ENCODE measurements around the gene HSPB1. TPM values are rescaled to one million over a fixed set of nuclear protein-coding genes. Genes with fewer than 3 reads are reported as not detected.

HSPB1 gene
- total RNA-seq, 1 donor from 2014 or later = 3,584 TPM

- Histone ChIP-seq H3K9me3 (no peaks in the 10 kb centered on the region), H3K27me3 (no peaks in the 10 kb centered on the region), H3K36me3 (no peaks in the 10 kb centered on the region), H3K4me3 (peak overlapping the region; percentile 76 to 82), H3K4me1 (peaks cover 21 to 35% of the 10 kb centered on the region in 2 donors), H3K27ac (peak overlapping the region; percentile 89 to 92)
- intact Hi-C loops (cut with DNase I) = loop anchor here (1.0 to 10.0 kb wide), 6 partner anchors 36 to 324 kb away; partner anchors contain the start of genes MDH2, STYXL1 and TMEM120A
- DNase-seq (ENCODE audit: low spot score in 2 of 2) = peak in 1 of 2 donors; percentile 90
- peak; percentile 14 to 58 (median 15) for TF ChIP-seq CTCF (IDR thresholded peaks at IDR 0.05)
These were observed 16.2 kb downstream of the HSPB1 start for GRCh38 chr7:76318488-76319353.

- Histone ChIP-seq H3K36me3 (peaks cover 21 to 41% of the 10 kb centered on the region in 2 donors), H3K4me1 (peaks cover 20 to 43% of the 10 kb centered on the region in 2 donors)
- intact Hi-C loops (cut with DNase I) = no loop called here
These were observed 22.6 kb downstream of the HSPB1 start for GRCh38 chr7:76325092-76325491.

GRCh38 chr7:76325811-76326210 lies 23.3 kb downstream of the HSPB1 start:
- intact Hi-C loops (cut with DNase I) = no loop called here

More at GRCh38 chr7:76325092-76325491, 22.6 kb downstream of the HSPB1 start:
- no peak for DNase-seq (ENCODE audit: low spot score in 2 of 2)
- Histone ChIP-seq H3K4me3 (no peak overlapping the region), H3K9me3 (no peaks in the 10 kb centered on the region), H3K27ac (peak overlapping the region; percentile 17 to 92), H3K27me3 (no peaks in the 10 kb centered on the region)
- no peak for TF ChIP-seq CTCF (IDR thresholded peaks at IDR 0.05)

GRCh38 chr7:76326646-76327233 lies 24.3 kb downstream of the HSPB1 start:
- no peak for TF ChIP-seq CTCF (IDR thresholded peaks at IDR 0.05)
- Histone ChIP-seq H3K27me3 (no peaks in the 10 kb centered on the region), H3K4me3 (no peak overlapping the region), H3K9me3 (no peaks in the 10 kb centered on the region), H3K4me1 (peaks cover 20 to 39% of the 10 kb centered on the region in 2 donors), H3K27ac (peak overlapping the region; percentile 17 to 92), H3K36me3 (peaks cover 21 to 41% of the 10 kb centered on the region in 2 donors)
- no peak for DNase-seq (ENCODE audit: low spot score in 2 of 2)
- intact Hi-C loops (cut with DNase I) = no loop called here

More at GRCh38 chr7:76325811-76326210, 23.3 kb downstream of the HSPB1 start:
- Histone ChIP-seq H3K4me1 (peaks cover 20 to 42% of the 10 kb centered on the region in 2 donors), H3K9me3 (no peaks in the 10 kb centered on the region), H3K27ac (peak overlapping the region; percentile 17 to 92), H3K36me3 (peaks cover 21 to 41% of the 10 kb centered on the region in 2 donors), H3K4me3 (no peak overlapping the region), H3K27me3 (no peaks in the 10 kb centered on the region)
- DNase-seq (ENCODE audit: low spot score in 2 of 2) = no peak
- no peak for TF ChIP-seq CTCF (IDR thresholded peaks at IDR 0.05)

- Histone ChIP-seq H3K4me1 (peaks cover 16 to 39% of the 10 kb centered on the region in 2 donors), H3K36me3 (peaks cover 21 to 41% of the 10 kb centered on the region in 2 donors), H3K27me3 (no peaks in the 10 kb centered on the region), H3K4me3 (no peak overlapping the region), H3K27ac (peak overlapping the region; percentile 33 to 92), H3K9me3 (no peaks in the 10 kb centered on the region)
- TF ChIP-seq CTCF (IDR thresholded peaks at IDR 0.05) = no peak
- no peak for DNase-seq (ENCODE audit: low spot score in 2 of 2)
- intact Hi-C loops (cut with DNase I) = no loop called here
These were observed 25.1 kb downstream of the HSPB1 start for GRCh38 chr7:76327610-76328009.

All from ascending aorta (tissue), 2 donors.